Astrocyte (in vitro differentiated cells and primary cell): ENCODE measurements around the gene UGT1A5. TPM values are rescaled to one million over a fixed set of nuclear protein-coding genes. Genes with fewer than 3 reads are reported as not detected.

ENCODE experiments used
- DNase-seq: peaks from one replicate; pipeline ENCODE4 v3.0.0-alpha.2; 2010; ENCODE audit warnings: low read depth
- FAIRE-seq: peaks from 2 replicates; lab custom pipeline; 2011; peaks lifted over from hg19 to GRCh38; lab: Jason Lieb, UNC
- H2AFZ ChIP-seq: 2 replicates; pipeline ENCODE4 v1.6.0; 2012; ENCODE audit warnings: low read depth, low read length, inconsistent platforms
- H3K27ac ChIP-seq: 2 replicates; pipeline ENCODE4 v1.5.1; 2011; ENCODE audit warnings: low read depth, low read length, inconsistent platforms
- H3K27me3 ChIP-seq: 2 replicates; pipeline ENCODE4 v1.6.0; 2011; ENCODE audit warnings: low read length, inconsistent platforms; ENCODE audit not compliant: insufficient read depth
- H3K36me3 ChIP-seq: 2 replicates; pipeline ENCODE4 v1.5.1; 2011; ENCODE audit warnings: low read length, inconsistent platforms; ENCODE audit not compliant: insufficient read depth
- H3K4me1 ChIP-seq: 2 replicates; pipeline ENCODE4 v1.5.1; 2011; ENCODE audit warnings: low read length, inconsistent platforms; ENCODE audit not compliant: insufficient read depth
- H3K4me2 ChIP-seq: 2 replicates; pipeline ENCODE4 v1.6.0; 2012; ENCODE audit warnings: low read length, inconsistent platforms
- H3K4me3 ChIP-seq: 2 replicates; pipeline ENCODE4 v1.5.1; 2011; ENCODE audit warnings: low read depth, mild to moderate bottlenecking, low read length, inconsistent platforms; ENCODE audit not compliant: insufficient read depth
- H3K79me2 ChIP-seq: 2 replicates; pipeline ENCODE4 v1.6.0; 2012; ENCODE audit warnings: mild to moderate bottlenecking, low read length, inconsistent platforms; ENCODE audit not compliant: insufficient read depth
- H3K9ac ChIP-seq: 2 replicates; pipeline ENCODE4 v1.6.0; 2012; ENCODE audit warnings: mild to moderate bottlenecking, low read length, inconsistent platforms
- H3K9me3 ChIP-seq: 2 replicates; pipeline ENCODE4 v1.5.1; 2012; ENCODE audit warnings: low read depth, mild to moderate bottlenecking, low read length, inconsistent platforms; ENCODE audit not compliant: insufficient read depth
- H4K20me1 ChIP-seq: 2 replicates; pipeline ENCODE4 v1.6.0; 2012; ENCODE audit warnings: low read length, inconsistent platforms; ENCODE audit not compliant: insufficient read depth
- H3K27ac Mint-ChIP-seq: one replicate; pipeline ENCODE4 v1.8.0; 2021; ENCODE audit warnings: mild to moderate bottlenecking, mixed read lengths; ENCODE audit not compliant: unreplicated experiment
- H3K27me3 Mint-ChIP-seq: one replicate; pipeline ENCODE4 v1.8.0; 2021; ENCODE audit warnings: low read depth, mixed read lengths; ENCODE audit not compliant: unreplicated experiment
- H3K36me3 Mint-ChIP-seq: one replicate; pipeline ENCODE4 v1.8.0; 2021; ENCODE audit warnings: low read depth, mixed read lengths; ENCODE audit not compliant: unreplicated experiment
- H3K4me1 Mint-ChIP-seq: one replicate; pipeline ENCODE4 v1.8.0; 2021; ENCODE audit warnings: low read depth, mixed read lengths; ENCODE audit not compliant: unreplicated experiment
- H3K4me3 Mint-ChIP-seq: one replicate; pipeline ENCODE4 v1.8.0; 2021; ENCODE audit warnings: mild to moderate bottlenecking, moderate library complexity, mixed read lengths; ENCODE audit not compliant: unreplicated experiment
- H3K9me3 Mint-ChIP-seq: one replicate; pipeline ENCODE4 v1.8.0; 2021; ENCODE audit warnings: mild to moderate bottlenecking, mixed read lengths; ENCODE audit not compliant: unreplicated experiment
- EZH2 ChIP-seq: IDR thresholded peaks from 2 replicates; pipeline ENCODE4 v1.6.1; 2012; ENCODE audit warnings: mild to moderate bottlenecking, low read length, inconsistent platforms; ENCODE audit not compliant: insufficient read depth
- total RNA-seq: library from RNA; stranded (reverse); gene quantifications from 2 replicates; pipeline ENCODE4 v1.2.1, GENCODE V29; 2021
- TF ChIP-seq, protein P1 (sequence below): IDR thresholded peaks from 2 replicates; pipeline ENCODE4 v1.5.1; 2011; ENCODE audit warnings: low read depth, mild to moderate bottlenecking, inconsistent platforms, low read length, moderate library complexity; ENCODE audit not compliant: insufficient read depth

The UGT1A5 gene
- total RNA-seq, 1 donor from 2014 or later: not detected

DNA sequence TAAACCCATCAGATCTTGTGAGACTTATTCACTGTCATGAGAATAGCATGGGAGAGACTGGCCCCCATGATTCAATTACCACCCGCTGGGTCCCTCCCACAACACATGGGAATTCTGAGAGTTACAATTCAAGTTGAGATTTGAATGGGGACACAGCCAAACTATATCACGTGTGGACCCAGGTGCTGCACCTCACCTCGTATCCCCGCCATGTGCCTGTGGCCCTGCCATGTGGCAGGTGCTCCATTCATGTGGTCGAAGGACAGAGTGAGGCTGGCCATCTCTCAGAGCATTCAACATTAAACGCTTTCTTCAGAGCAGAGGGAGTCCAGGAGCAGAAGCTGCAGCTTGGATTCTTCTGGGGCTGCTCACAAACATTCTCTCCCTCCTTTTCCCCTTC lies 97.7 kb downstream of the UGT1A5 start:
- no peak overlapping the region for H3K4me3 ChIP-seq
- H2AFZ ChIP-seq: no peak overlapping the region
- H3K27me3 ChIP-seq: peaks cover 4% of the 10 kb centered on the region
- no peaks in the 10 kb centered on the region for H3K4me1 Mint-ChIP-seq
- H3K79me2 ChIP-seq: no peaks in the 10 kb centered on the region
- no peak overlapping the region for H3K4me2 ChIP-seq
- DNase-seq: no peak
- H3K4me3 Mint-ChIP-seq: no peak overlapping the region
- H4K20me1 ChIP-seq: no peaks in the 10 kb centered on the region
- FAIRE-seq: no peak
- H3K27ac ChIP-seq: no peak overlapping the region
- peaks cover 30% of the 10 kb centered on the region for H3K27me3 Mint-ChIP-seq
- no peak overlapping the region for H3K9ac ChIP-seq
- H3K9me3 ChIP-seq: no peaks in the 10 kb centered on the region
- H3K27ac Mint-ChIP-seq: no peak overlapping the region
- H3K4me1 ChIP-seq: no peaks in the 10 kb centered on the region
- TF ChIP-seq EZH2: no peak
- TF ChIP-seq, protein P1, sequence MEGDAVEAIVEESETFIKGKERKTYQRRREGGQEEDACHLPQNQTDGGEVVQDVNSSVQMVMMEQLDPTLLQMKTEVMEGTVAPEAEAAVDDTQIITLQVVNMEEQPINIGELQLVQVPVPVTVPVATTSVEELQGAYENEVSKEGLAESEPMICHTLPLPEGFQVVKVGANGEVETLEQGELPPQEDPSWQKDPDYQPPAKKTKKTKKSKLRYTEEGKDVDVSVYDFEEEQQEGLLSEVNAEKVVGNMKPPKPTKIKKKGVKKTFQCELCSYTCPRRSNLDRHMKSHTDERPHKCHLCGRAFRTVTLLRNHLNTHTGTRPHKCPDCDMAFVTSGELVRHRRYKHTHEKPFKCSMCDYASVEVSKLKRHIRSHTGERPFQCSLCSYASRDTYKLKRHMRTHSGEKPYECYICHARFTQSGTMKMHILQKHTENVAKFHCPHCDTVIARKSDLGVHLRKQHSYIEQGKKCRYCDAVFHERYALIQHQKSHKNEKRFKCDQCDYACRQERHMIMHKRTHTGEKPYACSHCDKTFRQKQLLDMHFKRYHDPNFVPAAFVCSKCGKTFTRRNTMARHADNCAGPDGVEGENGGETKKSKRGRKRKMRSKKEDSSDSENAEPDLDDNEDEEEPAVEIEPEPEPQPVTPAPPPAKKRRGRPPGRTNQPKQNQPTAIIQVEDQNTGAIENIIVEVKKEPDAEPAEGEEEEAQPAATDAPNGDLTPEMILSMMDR: no peak
- no peaks in the 10 kb centered on the region for H3K9me3 Mint-ChIP-seq
- no peaks in the 10 kb centered on the region for H3K36me3 ChIP-seq
- no peaks in the 10 kb centered on the region for H3K36me3 Mint-ChIP-seq

DNA sequence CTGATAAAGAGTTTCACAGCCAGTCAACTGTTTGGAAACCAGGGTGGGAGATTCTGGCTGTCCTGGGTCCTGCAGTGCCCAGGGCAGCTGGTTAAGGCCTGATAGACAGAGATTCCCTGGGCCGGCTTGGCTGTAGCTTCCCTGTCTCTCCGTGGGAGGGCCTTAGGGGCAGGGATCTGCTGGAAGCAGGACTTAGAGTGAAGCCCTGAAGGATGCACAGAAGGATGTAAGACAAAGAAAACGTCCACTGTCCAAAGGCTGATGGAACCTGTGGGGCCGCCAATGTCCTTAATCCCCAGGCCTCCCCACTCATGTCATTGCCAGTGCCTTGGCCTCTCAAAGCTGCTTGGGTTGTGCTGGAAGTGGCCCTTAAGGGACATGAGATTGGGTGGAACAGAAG lies 98.4 kb downstream of the UGT1A5 start:
- no peaks in the 10 kb centered on the region for H4K20me1 ChIP-seq
- peaks cover 4% of the 10 kb centered on the region for H3K27me3 ChIP-seq
- Mint-ChIP-seq H3K36me3 (no peaks in the 10 kb centered on the region), H3K27ac (no peak overlapping the region), H3K27me3 (peaks cover 28% of the 10 kb centered on the region), H3K4me3 (no peak overlapping the region), H3K9me3 (no peaks in the 10 kb centered on the region), H3K4me1 (no peaks in the 10 kb centered on the region)
- H2AFZ ChIP-seq: no peak overlapping the region
- DNase-seq (no peak), FAIRE-seq (no peak)
- no peaks in the 10 kb centered on the region for H3K9me3 ChIP-seq
- TF ChIP-seq, protein P1: no peak
- TF ChIP-seq EZH2: no peak
- no peak overlapping the region for H3K9ac ChIP-seq
- no peak overlapping the region for H3K4me2 ChIP-seq
- no peaks in the 10 kb centered on the region for H3K36me3 ChIP-seq
- no peak overlapping the region for H3K27ac ChIP-seq
- no peaks in the 10 kb centered on the region for H3K79me2 ChIP-seq
- no peaks in the 10 kb centered on the region for H3K4me1 ChIP-seq
- no peak overlapping the region for H3K4me3 ChIP-seq

DNA sequence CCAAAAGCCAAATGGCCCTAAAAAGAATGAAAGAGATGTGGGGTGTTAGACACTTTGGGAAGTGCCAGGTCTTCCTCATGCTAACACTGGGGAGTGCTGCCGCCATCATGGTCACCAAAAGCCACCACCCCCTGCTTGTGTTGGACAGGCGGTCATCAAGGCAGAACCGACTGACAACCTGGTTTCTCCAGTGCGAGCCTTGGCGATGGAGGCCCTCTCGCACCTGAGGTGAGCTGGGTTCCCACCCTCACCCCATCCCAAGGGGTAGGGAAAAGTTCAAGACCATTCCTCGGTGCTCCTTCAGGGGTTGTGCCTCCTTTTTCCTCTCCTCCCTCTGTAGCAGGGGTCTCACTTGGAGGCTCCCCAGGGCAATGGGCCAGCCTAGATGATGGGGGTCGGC lies 99.0 kb downstream of the UGT1A5 start:
- H3K9ac ChIP-seq: no peak overlapping the region
- Mint-ChIP-seq H3K4me3 (no peak overlapping the region), H3K36me3 (no peaks in the 10 kb centered on the region)

More for the DNA sequence above, 99.0 kb downstream of the UGT1A5 start:
- H3K27me3 Mint-ChIP-seq: peaks cover 28% of the 10 kb centered on the region
- H3K9me3 Mint-ChIP-seq: no peaks in the 10 kb centered on the region
- Histone ChIP-seq H3K9me3 (no peaks in the 10 kb centered on the region), H4K20me1 (no peaks in the 10 kb centered on the region), H2AFZ (no peak overlapping the region), H3K79me2 (no peaks in the 10 kb centered on the region), H3K4me2 (no peak overlapping the region), H3K4me1 (no peaks in the 10 kb centered on the region), H3K27me3 (peaks cover 4% of the 10 kb centered on the region), H3K36me3 (no peaks in the 10 kb centered on the region), H3K27ac (no peak overlapping the region), H3K4me3 (no peak overlapping the region)
- TF ChIP-seq, protein P1: no peak
- no peak for TF ChIP-seq EZH2
- DNase-seq (no peak), FAIRE-seq (no peak)
- no peaks in the 10 kb centered on the region for H3K4me1 Mint-ChIP-seq
- H3K27ac Mint-ChIP-seq: no peak overlapping the region
